HS-27A (cell line): ENCODE results near the gene CXCR2.
"Not testable (repeated sequence)": the region's sequence is repeated elsewhere in the genome, so short reads cannot be mapped to it uniquely, and the experiment has no call there.

Source experiments
- DNase-seq: peaks from one replicate; pipeline ENCODE4 v3.0.0-alpha.2; 2012; ENCODE audit warnings: low read depth, missing footprints

The CXCR2 gene

DNA sequence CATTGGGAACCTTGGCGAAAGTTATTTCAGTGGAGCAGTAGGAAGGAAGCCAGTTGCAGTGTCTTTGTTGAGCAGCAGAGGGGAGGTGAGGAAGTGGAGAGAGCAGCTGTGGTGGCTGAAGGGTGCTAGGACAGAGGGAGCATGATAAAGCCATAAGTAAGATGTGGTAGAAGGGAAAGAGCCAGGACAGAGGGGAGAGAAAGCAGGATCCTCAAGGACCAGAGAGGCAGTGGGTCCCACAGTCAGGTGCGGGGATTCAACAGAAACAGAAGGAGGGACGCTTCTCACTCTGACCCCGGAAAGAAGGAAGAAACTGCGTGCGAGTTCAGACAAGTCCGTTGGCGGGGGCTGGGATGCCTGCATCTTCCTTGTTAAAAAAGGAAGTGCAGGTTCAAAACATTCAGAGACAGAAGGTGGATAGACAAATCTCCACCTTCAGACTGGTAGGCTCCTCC is at the start of gene CXCR2:
CXCR2 (plus strand) TSS at position 403 of the 455 bp plus-strand sequence. CDS start 8,774 bp downstream, outside the sequence.
- no peak for DNase-seq

DNA sequence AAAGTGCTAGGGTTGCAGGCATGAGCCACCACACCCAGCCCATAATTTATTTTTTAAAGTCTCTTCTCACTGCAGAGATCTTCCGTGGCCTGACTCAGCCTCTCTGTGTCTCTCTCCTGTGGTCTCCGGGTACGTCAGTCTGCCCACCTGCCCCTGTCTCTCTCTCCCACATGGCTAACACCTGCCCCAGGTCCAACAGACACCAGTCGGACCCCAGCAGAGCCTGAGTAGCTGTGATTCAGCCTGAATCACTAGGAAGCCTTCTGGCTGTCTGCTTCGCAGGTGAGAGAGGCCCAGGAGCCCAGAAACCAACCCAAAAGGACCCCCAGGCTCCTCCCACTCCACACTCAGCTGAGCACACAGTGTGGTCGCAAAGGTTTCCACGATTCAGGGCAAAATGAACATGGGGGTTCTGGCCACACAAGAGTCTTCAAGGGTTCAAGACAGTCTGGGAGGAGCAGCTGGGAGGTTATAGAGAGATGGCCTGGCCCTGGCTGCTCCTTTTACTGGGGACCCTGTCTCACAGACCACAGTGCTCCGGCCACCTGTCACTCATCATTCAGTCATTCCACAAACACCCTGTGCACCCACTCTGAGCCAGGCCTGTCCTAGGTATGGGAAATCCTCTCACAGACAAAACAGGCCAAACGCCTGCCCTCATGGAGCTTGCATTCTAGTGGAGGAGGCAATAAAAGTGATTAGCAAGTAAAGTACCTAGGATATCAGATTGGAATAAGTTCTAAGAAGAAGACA is 48.2 kb upstream of the CXCR2 start:
- DNase-seq: no peak

DNA sequence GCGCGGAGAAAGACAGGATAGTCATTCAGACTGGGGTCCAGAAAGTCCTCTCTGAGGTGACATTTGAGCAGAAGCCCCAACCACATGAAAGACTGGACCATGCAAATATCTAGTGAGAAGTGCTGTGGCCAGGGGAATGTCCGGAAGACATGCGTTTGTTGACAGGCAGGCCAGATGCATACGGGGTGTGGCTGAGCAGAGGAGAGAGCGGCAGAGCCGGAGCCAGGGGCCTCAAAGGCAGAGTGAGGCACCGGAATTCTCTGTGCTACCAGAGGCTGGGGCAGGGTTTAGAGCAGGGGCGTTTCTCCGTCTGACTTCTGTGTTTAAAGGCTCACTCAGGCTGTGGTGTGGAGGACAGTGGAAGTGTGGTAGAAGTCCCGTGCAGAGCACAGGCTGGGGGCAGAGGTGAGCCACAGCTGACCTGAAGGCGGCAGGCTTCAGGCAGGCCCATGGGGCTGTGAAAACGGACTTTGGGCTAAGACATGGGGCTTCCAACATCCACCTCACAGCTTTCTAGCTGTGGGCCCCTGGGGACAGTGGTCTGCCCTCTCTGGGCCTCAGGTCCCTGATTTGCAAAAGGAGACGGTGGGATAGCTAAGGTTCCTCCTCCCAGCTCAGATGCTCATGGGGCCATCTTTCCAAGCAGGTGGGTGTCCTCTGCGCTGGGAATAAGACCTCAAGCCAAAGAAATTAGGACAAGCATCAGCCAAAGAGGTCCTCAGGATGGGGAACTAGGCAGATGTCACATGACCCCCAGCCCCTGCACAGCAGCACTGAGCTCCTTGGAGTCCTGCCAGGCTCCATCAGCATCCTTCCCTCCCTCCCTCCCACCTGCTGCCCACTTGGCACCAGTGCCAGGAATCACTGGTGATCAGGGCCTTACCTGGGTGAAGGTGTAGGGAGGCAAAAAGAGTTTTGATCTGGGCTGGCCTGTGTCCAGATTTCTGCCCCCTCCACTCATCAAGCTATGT is 45.6 kb upstream of the CXCR2 start:
- no peak for DNase-seq

- DNase-seq: no peak
Measured at GRCh38 chr2:218081063-218081462, 44.8 kb upstream of the CXCR2 start.

- DNase-seq: no peak
Measured at GRCh38 chr2:218081695-218082094, 44.1 kb upstream of the CXCR2 start.

DNA sequence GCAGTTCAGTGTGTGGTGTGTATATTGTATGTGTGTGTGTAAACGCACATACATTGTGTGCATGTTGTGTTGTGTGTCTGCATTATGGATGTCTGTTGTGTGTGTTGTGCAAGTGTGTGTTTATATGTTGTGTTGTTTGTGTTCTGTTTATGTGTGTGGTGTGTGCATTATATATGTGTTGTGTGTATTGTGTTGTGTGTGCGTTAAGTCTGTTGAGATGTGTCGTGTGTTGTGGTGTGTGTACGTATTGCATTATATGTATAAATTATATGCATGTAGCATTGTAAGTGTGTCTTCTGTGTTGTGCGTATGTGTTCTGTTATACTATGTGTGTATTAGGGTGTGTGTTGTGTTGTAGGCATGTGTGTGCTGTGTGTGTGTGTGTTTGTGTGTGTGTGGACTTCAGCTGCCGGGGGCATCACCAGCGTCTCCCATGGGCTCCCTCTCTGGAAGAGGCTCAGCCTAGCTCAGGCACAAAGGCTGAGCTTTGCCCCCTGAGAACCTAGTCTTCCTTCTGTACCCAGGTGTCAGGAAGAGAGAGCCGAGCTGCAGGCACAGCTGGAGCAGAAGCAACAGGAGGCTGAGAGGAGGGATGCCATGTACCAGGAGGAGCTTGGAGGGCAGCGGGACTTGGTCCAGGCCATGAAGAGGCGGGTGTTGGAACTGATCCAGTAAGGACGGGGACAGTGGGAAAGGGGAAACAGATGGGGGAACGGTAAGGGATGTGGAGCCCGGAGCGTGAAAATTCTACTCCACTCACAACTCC is 43.1 kb upstream of the CXCR2 start:
- no peak for DNase-seq

DNA sequence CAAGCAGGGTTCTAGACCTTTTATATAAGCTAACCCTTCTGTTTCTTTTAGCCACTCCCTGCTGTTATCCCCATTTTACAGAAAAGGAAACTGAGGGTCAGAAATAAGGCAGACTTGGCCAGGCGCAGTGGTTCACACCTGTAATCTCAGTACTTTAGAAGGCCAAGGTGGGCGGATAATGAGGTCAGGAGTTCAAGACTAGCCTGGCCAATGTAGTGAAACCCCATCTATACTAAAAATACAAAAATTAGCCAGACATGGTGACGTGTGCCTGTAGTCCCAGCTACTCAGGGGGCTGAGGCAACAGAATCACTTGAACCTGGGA is 42.5 kb upstream of the CXCR2 start:
- DNase-seq: no peak

DNA sequence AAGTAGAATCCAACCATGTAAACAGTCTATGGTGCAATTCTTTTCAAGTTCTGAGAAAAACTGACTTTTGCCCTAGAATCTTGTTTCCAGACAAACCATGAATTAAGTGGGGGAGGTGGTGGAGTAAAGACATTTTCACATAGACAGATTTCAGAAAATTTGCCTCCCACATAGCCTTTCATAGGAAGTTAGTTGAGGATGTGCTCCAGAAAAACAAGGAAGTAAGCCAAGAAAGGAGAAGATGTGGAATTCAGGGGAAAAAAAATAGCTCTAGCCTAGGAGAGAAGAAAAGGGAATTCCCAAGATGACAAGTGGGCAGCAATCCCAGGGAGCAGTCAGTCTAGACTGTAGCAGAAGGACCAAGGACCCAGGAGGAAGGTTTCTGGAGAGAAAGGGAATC is 39.4 kb upstream of the CXCR2 start:
- no peak for DNase-seq

- DNase-seq: no peak
Measured at GRCh38 chr2:218089259-218089658, 36.6 kb upstream of the CXCR2 start.

- no peak for DNase-seq
Measured at GRCh38 chr2:218091746-218092145, 34.1 kb upstream of the CXCR2 start.

- no peak for DNase-seq
Measured at GRCh38 chr2:218093879-218094278, 31.9 kb upstream of the CXCR2 start.

DNA sequence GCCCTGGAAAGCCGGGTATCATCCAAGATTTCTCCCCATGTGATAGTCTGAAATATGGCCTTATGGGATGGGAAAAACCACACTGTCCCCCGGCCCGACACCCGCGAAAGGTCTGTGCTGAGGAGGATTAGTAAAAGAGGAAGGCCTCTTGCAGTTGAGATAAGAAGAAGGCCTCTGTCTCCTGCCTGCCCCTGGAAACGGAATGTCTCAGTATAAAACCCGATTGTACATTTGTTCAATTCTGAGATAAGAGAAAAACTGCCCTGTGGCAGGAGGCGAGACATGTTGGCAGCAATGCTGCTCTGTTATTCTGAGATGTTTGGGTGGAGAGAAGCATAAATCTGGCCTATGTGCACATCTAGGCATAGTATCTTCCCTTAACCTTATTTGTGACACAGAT is 30.0 kb upstream of the CXCR2 start:
- no peak for DNase-seq

DNA sequence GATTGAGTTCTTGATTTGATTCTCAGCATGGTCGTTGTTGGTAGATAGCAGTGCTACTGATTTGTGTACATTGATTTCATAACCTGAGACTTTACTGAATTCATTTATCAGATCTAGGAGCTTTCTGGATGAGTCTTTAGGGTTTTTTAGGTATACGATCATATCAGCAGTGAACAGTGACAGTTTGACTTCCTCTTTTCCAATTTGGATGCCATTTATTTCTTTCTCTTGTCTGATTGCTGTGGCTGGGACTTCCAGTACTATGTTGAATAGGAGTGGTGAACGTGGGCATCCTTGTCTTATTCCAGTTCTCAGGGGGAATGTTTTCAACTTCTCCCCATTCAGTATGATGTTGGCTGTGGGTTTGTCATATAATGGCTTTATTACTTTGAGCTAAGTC is 27.9 kb upstream of the CXCR2 start:
- DNase-seq: no peak

- DNase-seq: not testable (repeated sequence)
Measured at GRCh38 chr2:218108834-218109233, 17.0 kb upstream of the CXCR2 start.

- DNase-seq: not testable (repeated sequence)
Measured at GRCh38 chr2:218121789-218122188, 4.0 kb upstream of the CXCR2 start.

DNA sequence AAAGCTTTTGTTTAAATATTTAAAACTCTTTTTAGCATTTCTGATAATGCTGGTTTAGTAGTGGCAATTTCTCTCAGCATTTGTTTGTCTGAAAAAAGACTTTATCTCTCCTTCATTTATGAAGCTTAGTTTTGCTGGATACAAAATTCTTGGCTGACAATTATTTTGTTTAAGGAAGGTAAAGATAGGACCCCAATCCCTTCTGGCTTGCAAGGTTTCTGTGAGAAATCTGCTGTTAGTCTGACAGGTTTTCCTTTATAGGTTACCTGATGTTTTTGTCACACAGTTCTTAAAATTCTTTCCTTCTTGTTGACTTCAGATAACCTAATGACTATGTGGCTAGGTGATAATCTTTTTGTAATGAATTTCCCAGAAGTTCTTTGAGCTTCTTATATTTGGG is 3.5 kb upstream of the CXCR2 start:
- not testable (repeated sequence) for DNase-seq

GRCh38 chr2:218123986-218124385 is 1.8 kb upstream of the CXCR2 start:
- no peak for DNase-seq

GRCh38 chr2:218125095-218125494 is 733 bp upstream of the CXCR2 start:
- DNase-seq: no peak

DNA sequence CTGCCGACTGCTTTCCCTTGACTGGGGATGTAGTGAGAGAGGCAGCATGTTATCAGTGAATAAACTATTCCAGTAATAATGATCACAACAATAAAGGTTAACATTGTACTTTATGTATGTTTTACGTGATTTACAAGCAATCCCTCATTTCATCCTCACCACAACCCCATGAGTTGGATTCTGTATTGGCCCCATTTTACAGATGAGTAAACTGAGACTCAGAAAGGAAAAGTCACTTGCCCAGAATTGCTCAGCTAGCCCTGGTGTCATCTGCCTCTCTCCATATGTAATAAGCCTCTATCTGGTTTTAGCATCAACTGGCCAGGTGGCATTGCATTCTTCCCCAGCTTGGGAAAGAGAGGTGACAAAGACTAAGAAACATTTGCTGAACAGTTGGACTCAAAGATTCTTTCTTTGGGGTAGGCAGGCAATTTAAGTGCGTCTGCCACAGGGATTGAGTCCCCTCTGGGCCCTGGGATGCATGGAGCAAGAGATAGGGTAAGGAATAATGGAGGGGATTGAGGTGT is 2.2 kb downstream of the CXCR2 start:
- DNase-seq: no peak

DNA sequence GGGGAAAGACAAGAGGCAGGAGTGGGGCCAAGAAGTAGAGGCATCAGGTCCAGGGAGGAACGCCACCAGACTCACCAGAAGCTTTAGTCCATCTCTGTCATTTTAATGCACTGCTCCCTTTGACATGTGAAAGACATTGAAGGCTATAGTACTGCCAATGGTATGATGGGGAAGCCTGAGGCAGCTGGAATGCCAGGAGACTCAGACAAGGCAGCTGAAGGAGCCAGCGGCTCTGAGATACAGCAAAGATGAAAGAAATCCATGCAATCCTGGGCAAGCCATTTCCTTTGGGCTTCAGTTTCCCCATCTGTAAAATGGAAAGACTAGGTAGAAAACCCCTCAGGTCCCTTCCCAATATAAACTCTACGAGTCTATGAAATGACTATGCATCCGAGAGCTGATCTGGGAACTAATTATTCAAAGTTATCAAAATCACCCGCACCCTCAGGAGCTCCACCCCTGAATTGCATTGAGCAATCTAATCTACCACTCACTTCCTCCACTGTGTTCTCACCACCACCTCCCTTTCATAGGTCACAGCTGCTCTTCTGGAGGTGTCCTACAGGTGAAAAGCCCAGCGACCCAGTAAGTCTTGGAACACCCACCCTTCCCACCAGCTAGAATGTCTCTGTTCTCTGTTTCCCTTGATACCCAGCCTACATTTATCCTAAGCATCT is 3.1 kb downstream of the CXCR2 start:
- no peak for DNase-seq

DNA sequence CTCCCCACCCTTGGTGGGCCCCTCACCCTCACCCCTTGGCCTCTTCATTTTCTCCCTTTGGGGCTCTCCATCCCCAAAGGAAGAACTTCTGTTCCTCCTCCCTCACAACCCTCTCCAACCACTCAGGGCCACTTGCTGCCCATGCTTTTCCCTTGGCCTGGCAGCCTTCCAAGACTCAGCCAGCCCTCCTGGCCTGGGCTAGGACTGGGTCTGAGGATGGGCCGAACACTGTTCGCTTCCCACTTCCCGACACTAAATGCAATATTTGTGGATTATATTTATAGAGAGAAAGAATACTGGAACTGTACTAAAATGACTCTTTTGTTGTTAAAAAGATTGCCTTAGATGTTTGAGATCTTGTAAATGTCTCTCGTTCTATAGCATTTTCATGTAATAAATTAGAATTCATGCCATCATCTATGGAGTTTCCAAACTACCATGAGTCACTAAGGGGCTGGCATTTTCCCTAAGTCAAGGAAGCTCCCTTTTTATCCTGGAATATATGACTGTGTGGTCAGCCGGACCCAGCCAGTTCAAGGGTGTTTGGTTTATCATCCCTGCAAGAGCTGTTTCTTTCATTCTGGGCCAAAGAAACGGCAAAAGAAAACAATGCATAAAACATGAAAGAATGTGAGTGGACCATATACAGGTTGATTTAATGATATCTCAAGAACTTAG is 3.8 kb downstream of the CXCR2 start:
- no peak for DNase-seq
